Testis (tissue), 2 donors: ENCODE measurements around the gene VWC2L.

Experiments
- CTCF ChIP-seq, 3 experiments: fragments of 450-650 bp in 2 of 3; fragments of 200-600 bp in 1 of 3; sonication (generic) in 1 of 3; IDR thresholded peaks; one replicate each; pipeline ENCODE4 v1.5.1; 2016 to 2019; ENCODE audit warnings: antibody characterized with exemption in 3 of 3, mild to moderate bottlenecking in 2 of 3, moderate library complexity in 1 of 3
- POLR2A ChIP-seq: fragments of 450-650 bp; IDR thresholded peaks from one replicate; pipeline ENCODE4 v1.6.1; 2017; ENCODE audit warnings: antibody characterized with exemption, mild to moderate bottlenecking, moderate library complexity

GRCh38 chr2:214591366-214591765, 180.5 kb downstream of the VWC2L start:
- TF ChIP-seq CTCF (IDR thresholded peaks at IDR 0.05) (no peak), POLR2A (no peak)
